ENCODE data around the gene IL23R. TPM values are rescaled to one million over a fixed set of nuclear protein-coding genes. Genes with fewer than 3 reads are reported as not detected.

IL23R gene
- total RNA-seq, 4 donors from 2014 or later, result 1.6 TPM; not detected in 3

- no peak for DNase-seq
- Histone ChIP-seq H3K9me3 (no peaks in the 10 kb centered on the region), H3K27me3 (no peaks in the 10 kb centered on the region), H3K27ac (no peak overlapping the region), H3K36me3 (no peaks in the 10 kb centered on the region), H3K4me1 (no peaks in the 10 kb centered on the region), H3K4me3 (no peak overlapping the region)
- TF ChIP-seq CTCF (IDR thresholded peaks at IDR 0.05) (no peak), POLR2A (IDR thresholded peaks at IDR 0.05) (no peak)
Measured at GRCh38 chr1:67273591-67273990, 107.3 kb downstream of the IL23R start.

- H3K27ac ChIP-seq, result no peak overlapping the region
- no peaks in the 10 kb centered on the region for H3K9me3 ChIP-seq
- no peaks in the 10 kb centered on the region for H3K27me3 ChIP-seq
- H3K4me3 ChIP-seq, result no peak overlapping the region
- DNase-seq, result no peak
- no peaks in the 10 kb centered on the region for H3K4me1 ChIP-seq
- H3K36me3 ChIP-seq, result no peaks in the 10 kb centered on the region
- no peak for TF ChIP-seq CTCF (IDR thresholded peaks at IDR 0.05)
- TF ChIP-seq POLR2A (IDR thresholded peaks at IDR 0.05), result no peak
Measured at GRCh38 chr1:67274623-67275325, 108.5 kb downstream of the IL23R start.

GRCh38 chr1:67280696-67281095 is 114.4 kb downstream of the IL23R start:
- H3K9me3 ChIP-seq, result no peaks in the 10 kb centered on the region
- H3K27me3 ChIP-seq, result no peaks in the 10 kb centered on the region
- H3K4me1 ChIP-seq, result peaks cover 0 to 3% (median 0%) of the 10 kb centered on the region in 4 donors
- no peak overlapping the region for H3K4me3 ChIP-seq
- H3K36me3 ChIP-seq, result no peaks in the 10 kb centered on the region
- no peak overlapping the region for H3K27ac ChIP-seq
- DNase-seq, result no peak
- no peak for TF ChIP-seq POLR2A (IDR thresholded peaks at IDR 0.05)
- TF ChIP-seq CTCF (IDR thresholded peaks at IDR 0.05), result no peak

- TF ChIP-seq CTCF (IDR thresholded peaks at IDR 0.05) (no peak), POLR2A (IDR thresholded peaks at IDR 0.05) (no peak)
- H3K27ac ChIP-seq, result no peak overlapping the region
- no peaks in the 10 kb centered on the region for H3K9me3 ChIP-seq
- H3K27me3 ChIP-seq, result no peaks in the 10 kb centered on the region
- H3K4me1 ChIP-seq, result peaks cover 0 to 3% (median 0%) of the 10 kb centered on the region in 4 donors
- DNase-seq, result no peak
- H3K4me3 ChIP-seq, result no peak overlapping the region
- no peaks in the 10 kb centered on the region for H3K36me3 ChIP-seq
Measured at GRCh38 chr1:67281244-67281643, 115.0 kb downstream of the IL23R start.

- no peaks in the 10 kb centered on the region for H3K27me3 ChIP-seq
- no peak overlapping the region for H3K4me3 ChIP-seq
- H3K4me1 ChIP-seq, result peaks cover 0 to 3% (median 0%) of the 10 kb centered on the region in 4 donors
- no peaks in the 10 kb centered on the region for H3K9me3 ChIP-seq
- H3K36me3 ChIP-seq, result no peaks in the 10 kb centered on the region
- TF ChIP-seq POLR2A (IDR thresholded peaks at IDR 0.05), result no peak
- no peak for TF ChIP-seq CTCF (IDR thresholded peaks at IDR 0.05)
- DNase-seq, result no peak
- H3K27ac ChIP-seq, result no peak overlapping the region
Measured at GRCh38 chr1:67285780-67286488, 119.7 kb downstream of the IL23R start.
